ENCODE results near the gene SLIT3. TPM values are rescaled to one million over a fixed set of nuclear protein-coding genes. Genes with fewer than 3 reads are reported as not detected.

The SLIT3 gene
- total RNA-seq, 1 experiment from 2014 or later = 0.92 TPM

GRCh38 chr5:169039592-169039991 lies 261.3 kb downstream of the SLIT3 start:
- Histone ChIP-seq H3K18ac (ENCODE audit: insufficient read length, low read depth, low read length) (no peak overlapping the region), H3K27ac (ENCODE audit: insufficient read length, low read depth, low read length) (no peak overlapping the region), H3K56ac (ENCODE audit: insufficient read length, low read depth, low read length) (no peak overlapping the region), H2BK120ac (ENCODE audit: low read depth, low read length, poor library complexity, severe bottlenecking) (no peak overlapping the region), H3K27me3 (ENCODE audit: insufficient read depth, low read length) (no peaks in the 10 kb centered on the region), H3T11ph (ENCODE audit: low read length) (no peak overlapping the region), H2BK15ac (ENCODE audit: low read depth, low read length) (no peak overlapping the region), H3K79me1 (ENCODE audit: insufficient read depth, low read depth, low read length, poor library complexity, severe bottlenecking) (no peaks in the 10 kb centered on the region), H3K9me3 (ENCODE audit: control insufficient read depth, low read depth, low read length) (no peaks in the 10 kb centered on the region), H3K4me1 (ENCODE audit: insufficient read depth, low read length) (no peaks in the 10 kb centered on the region), H3K23ac (ENCODE audit: insufficient read length, low read depth, low read length) (no peak overlapping the region), H3K14ac (ENCODE audit: insufficient read depth, low read length) (no peak overlapping the region), H2AK5ac (ENCODE audit: insufficient read length, low read length) (no peak overlapping the region), H2AFZ (ENCODE audit: low read length) (no peak overlapping the region), H2BK20ac (ENCODE audit: low read depth, low read length, poor library complexity, severe bottlenecking) (no peak overlapping the region), H4K8ac (replicated peaks; ENCODE audit: insufficient read length, low read depth, low read length) (no peak overlapping the region), H3K79me2 (ENCODE audit: insufficient read depth, low read length) (no peaks in the 10 kb centered on the region), H3K23me2 (ENCODE audit: insufficient read length, low read depth, low read length, poor library complexity, severe bottlenecking) (no peaks in the 10 kb centered on the region), H4K91ac (ENCODE audit: insufficient read length, low read depth, low read length) (no peak overlapping the region), H4K5ac (ENCODE audit: insufficient read length, low read depth, low read length) (no peak overlapping the region), H2BK5ac (ENCODE audit: insufficient read length, low read length) (no peak overlapping the region), H4K20me1 (ENCODE audit: control insufficient read depth, insufficient read depth, insufficient read length) (no peaks in the 10 kb centered on the region), H3K4ac (ENCODE audit: low read depth, low read length) (no peak overlapping the region), H3K9ac (ENCODE audit: extremely low read depth, insufficient read length, low read length) (no peak overlapping the region), H2BK12ac (ENCODE audit: insufficient read length, low read depth, low read length) (no peak overlapping the region), H3K4me2 (ENCODE audit: insufficient read depth, insufficient read length, low read length) (no peak overlapping the region)
- Mint-ChIP-seq H3K27me3 (ENCODE audit: low read depth) (peaks cover 10% of the 10 kb centered on the region), H3K27ac (no peak overlapping the region), H3K36me3 (ENCODE audit: insufficient read depth in 1 of 3, low read depth in 3 of 3) (no peaks in the 10 kb centered on the region), H3K4me1 (peaks cover 15 to 18% of the 10 kb centered on the region in 2 experiments), H3K9me3 (no peaks in the 10 kb centered on the region), H3K4me3 (no peak overlapping the region)
- no peak for TF ChIP-seq CTCF (conservative IDR thresholded peaks at IDR 0.05)
- no CpG with 5 or more reads among the region's 6 CpGs for WGBS (ENCODE audit: extremely low coverage, insufficient read length, low lambda C conversion rate)
- DNase-seq = no peak
